Astrocyte (in vitro differentiated cells and primary cell): ENCODE measurements around the gene DDC.

Experiments
- EZH2 ChIP-seq: IDR thresholded peaks from 2 replicates; pipeline ENCODE4 v1.6.1; 2012; ENCODE audit warnings: mild to moderate bottlenecking, low read length, inconsistent platforms; ENCODE audit not compliant: insufficient read depth
- TF ChIP-seq, protein P1 (sequence below): IDR thresholded peaks from 2 replicates; pipeline ENCODE4 v1.5.1; 2011; ENCODE audit warnings: low read depth, mild to moderate bottlenecking, inconsistent platforms, low read length, moderate library complexity; ENCODE audit not compliant: insufficient read depth

DNA sequence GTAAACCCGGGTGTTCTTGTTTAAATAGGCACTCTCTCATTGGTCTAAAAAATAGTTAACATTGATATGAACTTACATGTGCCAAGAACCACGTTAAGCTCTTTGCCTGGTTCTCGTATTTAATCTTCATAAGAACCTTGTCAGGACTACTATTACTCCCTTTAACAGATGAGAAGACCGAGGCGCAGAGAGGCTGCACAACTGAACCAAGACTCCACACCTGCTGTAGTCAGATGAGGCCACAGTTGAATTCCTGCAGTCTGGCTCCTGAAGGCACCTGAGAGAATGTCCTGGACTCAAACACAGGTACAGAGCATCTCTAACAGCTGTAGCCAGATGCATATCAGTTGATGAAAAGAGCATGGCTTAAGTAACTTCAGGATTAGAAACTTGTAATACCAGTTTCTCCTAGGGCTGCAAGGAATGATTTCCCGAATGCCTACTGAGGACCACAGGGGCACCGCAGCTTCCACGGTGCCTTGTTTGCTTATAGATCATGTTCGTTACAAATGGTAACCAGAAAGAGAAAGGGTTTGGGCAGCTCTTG, 9.5 kb downstream of the DDC start:
- TF ChIP-seq, protein P1, sequence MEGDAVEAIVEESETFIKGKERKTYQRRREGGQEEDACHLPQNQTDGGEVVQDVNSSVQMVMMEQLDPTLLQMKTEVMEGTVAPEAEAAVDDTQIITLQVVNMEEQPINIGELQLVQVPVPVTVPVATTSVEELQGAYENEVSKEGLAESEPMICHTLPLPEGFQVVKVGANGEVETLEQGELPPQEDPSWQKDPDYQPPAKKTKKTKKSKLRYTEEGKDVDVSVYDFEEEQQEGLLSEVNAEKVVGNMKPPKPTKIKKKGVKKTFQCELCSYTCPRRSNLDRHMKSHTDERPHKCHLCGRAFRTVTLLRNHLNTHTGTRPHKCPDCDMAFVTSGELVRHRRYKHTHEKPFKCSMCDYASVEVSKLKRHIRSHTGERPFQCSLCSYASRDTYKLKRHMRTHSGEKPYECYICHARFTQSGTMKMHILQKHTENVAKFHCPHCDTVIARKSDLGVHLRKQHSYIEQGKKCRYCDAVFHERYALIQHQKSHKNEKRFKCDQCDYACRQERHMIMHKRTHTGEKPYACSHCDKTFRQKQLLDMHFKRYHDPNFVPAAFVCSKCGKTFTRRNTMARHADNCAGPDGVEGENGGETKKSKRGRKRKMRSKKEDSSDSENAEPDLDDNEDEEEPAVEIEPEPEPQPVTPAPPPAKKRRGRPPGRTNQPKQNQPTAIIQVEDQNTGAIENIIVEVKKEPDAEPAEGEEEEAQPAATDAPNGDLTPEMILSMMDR: no peak
- no peak for TF ChIP-seq EZH2
